GM20431 (cell line): ENCODE data around the gene MIDN.
"Not testable (repeated sequence)": the region's sequence is repeated elsewhere in the genome, so short reads cannot be mapped to it uniquely, and the experiment has no call there.

Experiments
- in situ Hi-C: fragments of 300-500 bp; cut with MseI, MboI; formaldehyde crosslinking; loops from one replicate; pipeline ENCODE4 v1.15.0; 2020; ENCODE audit warnings: low sequenced_read_pairs; ENCODE audit not compliant: unreplicated experiment

MIDN gene

DNA sequence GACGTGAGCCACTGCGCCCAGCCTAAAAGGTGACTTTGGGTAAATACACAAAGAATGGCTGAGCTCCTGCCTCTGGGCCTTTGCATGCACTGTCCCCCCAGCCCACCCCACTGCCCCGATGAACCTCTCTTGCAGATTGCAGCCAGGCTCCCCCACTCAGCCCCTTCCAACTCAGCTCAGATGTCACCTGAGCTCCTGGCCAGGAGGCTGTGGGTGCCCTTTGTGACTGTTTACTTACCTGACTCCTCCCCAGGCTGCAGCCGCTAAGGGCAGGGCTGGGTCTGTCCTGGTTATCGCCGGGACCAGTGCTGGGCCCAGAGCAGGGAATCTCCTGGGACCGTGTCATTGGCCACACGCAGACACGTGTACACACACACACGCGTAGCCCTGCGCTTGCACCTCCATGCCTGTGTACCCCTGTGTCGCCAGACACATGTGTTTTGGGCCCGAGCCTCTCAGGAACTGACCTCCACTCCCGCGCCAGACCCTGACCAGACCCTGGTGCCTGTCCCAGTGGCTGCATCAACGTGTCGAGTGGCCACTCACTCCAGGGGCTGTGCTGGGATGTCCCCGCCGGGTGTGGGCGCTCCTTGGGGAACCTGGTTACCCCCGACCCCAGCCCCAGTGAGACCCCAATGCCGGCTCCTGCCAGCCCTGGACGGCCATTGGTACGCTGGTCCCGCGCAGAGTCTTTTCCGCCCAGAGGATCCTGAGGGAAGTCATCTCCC, 56.0 kb downstream of the MIDN start:
- in situ Hi-C loops: no loop called here

DNA sequence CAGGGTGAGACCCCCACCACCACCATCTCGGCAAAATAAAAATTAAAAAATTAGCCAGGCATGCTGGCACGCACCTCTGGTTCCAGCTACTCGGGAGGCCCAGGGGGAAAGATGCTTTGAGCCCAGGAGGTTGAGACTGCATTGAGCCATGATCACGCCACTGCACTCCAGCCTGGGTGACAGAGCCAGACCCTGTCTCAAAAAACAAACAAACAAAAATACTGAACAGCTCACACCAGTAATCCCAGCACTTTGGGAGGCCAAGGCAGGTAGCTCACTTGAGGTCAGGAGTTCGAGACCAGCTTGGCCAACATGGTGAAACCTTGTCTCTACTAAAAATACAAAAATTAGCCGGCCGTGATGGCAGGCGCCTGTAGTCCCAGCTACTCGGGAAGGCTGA, 57.0 kb downstream of the MIDN start:
- in situ Hi-C loops: not testable (repeated sequence)

DNA sequence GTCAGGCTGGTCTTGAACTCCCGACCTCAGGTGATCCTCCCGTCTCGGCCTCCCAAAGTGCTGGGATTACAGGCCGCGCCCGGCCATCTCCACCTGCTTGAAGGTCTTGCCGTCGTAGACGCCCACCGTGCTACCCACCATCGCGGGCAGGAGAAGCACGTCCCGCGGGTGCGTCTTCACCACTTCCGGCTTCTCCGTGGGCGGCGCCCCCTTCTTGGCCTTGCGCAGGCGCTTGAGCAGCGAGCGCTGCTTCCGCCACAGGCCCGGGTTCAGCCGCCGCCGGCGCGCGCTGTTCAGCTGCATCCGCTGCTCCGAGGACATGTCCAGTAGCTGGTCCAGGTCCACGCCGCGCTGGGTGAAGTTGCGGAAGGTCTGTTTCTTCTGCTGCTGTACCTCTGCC, 58.9 kb downstream of the MIDN start:
- in situ Hi-C loops: no loop called here

DNA sequence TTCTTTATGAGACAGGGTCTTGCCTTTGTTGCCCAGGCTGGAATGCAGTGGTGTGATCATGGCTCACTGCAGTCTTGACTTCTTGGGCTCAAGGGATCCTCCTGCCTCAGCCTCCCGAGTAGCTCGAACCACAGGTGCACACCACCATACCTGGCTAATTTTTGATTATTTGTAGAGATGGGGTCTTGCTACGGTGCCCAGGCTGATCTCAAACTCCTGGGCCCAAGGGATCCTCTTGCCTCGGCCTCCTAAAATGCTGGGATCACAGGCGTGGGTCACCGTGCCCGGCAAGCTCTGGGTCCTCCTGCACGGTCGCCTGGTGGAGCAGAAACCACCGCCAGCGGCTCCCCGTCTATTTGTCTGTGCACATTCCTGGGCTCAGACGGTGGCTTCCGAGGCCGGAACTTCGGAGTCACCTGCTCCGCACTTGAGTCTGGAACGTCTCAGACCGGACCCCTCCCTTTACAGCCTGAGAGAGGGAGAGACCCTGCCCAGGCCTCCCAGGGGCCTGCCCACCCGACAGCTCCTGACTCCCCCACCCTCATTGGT, 59.4 kb downstream of the MIDN start:
- in situ Hi-C loops: no loop called here

DNA sequence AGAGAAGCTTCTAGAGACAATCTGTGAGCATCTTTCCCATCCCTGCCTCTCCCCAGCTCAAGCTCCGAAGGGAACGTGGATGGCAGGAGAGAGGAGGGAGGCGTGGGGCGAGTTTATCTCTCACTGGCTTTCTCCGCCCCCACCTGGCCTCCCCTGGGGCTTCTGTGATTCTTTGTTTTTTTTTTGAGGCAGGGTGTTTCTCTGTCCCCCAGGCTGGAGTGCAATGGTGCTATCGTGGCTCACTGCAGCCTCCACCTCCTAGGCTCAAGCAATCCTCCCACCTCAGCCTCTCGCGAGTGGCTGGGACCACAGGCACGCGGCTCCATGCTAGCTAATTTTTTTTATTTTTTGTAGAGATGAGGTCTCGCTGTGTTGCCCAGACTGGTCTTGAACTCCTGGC, 60.3 kb downstream of the MIDN start:
- in situ Hi-C loops: no loop called here
